ENCODE measurements around the gene EGFL6.

DNA sequence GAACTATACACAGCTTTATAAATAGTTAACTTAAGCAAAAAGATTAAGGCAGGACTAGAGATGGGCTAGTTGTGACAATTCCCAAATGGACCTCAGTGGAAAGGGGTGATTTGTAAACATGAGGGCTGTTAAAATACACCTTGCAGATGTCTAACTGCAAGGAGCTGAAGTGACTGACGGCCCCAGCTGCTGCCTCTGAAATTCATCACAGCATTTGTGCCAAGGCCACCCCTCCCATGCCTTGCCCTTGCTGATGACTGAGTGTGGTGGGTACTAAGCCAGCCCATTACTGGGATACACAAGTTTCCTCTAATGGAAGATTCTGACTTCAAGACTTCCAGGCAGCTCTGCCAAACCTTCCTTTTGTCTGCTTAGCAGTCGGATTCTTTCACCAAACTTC, 23.7 kb upstream of the EGFL6 start:
- TF ChIP-seq POLR2A (IDR thresholded peaks at IDR 0.05) (no peak), CTCF (IDR thresholded peaks at IDR 0.05) (no peak)

Measured in testis (tissue), 2 donors.